SK-N-SH (cell line): ENCODE measurements around the gene SLC17A6. TPM values are rescaled to one million over a fixed set of nuclear protein-coding genes. Genes with fewer than 3 reads are reported as not detected.

Experiments used
- CTCF ChIA-PET: fragments of 300-600, 350-600 bp; formaldehyde crosslinking; extraction: SDS; loops from one replicate; lab custom pipeline; 2021; lab: Yijun Ruan, JAX
- POLR2A ChIA-PET: fragments of 350-600 bp; sonication (Branson Sonifier 250); formaldehyde crosslinking; extraction: SDS; loops from one replicate; lab custom pipeline; 2020; ENCODE audit warnings: antibody characterized with exemption, inconsistent platforms; lab: Yijun Ruan, JAX
- DNase-seq: peaks from one replicate; pipeline ENCODE4 v3.0.0; 2012
- H2AFZ ChIP-seq: fragments of 200-600 bp; sonication (generic); 2 replicates; pipeline ENCODE4 v1.8.1; 2016; ENCODE audit warnings: antibody characterized with exemption, mild to moderate bottlenecking, low read depth
- H3F3A ChIP-seq: fragments of 200-600 bp; sonication (generic); replicated peaks from 2 replicates; pipeline ENCODE3; 2016; ENCODE audit warnings: antibody characterized with exemption, mild to moderate bottlenecking; ENCODE audit not compliant: insufficient read depth
- H3K27ac ChIP-seq, 2 experiments: fragments of 200-500 bp in 1 of 2; fragments of 200-600 bp in 1 of 2; sonication (Bioruptor generic) in 1 of 2; sonication (generic), shearing (Covaris generic) in 1 of 2; 2 replicates each; pipeline versions ENCODE4 v1.5.1 to v1.6.1; 2014 to 2016; ENCODE audit warnings: low read depth in 2 of 2, inconsistent platforms in 1 of 2, low read length in 1 of 2, mild to moderate bottlenecking in 1 of 2, mixed read lengths in 1 of 2
- H3K27me3 ChIP-seq: fragments of 200-600 bp; sonication (generic), shearing (Covaris generic); 2 replicates; pipeline ENCODE4 v1.6.1; 2016; ENCODE audit warnings: mixed run types; ENCODE audit not compliant: insufficient read depth
- H3K36me3 ChIP-seq, 2 experiments: fragments of 200-500 bp in 1 of 2; fragments of 200-600 bp in 1 of 2; sonication (Bioruptor generic) in 1 of 2; sonication (generic) in 1 of 2; replicated peaks in 1 of 2; 2 replicates each; pipeline versions ENCODE3 to v1.5.1; 2014 to 2016; ENCODE audit warnings: low read length in 1 of 2, mild to moderate bottlenecking in 1 of 2; ENCODE audit not compliant: insufficient read depth in 2 of 2, control insufficient read depth in 1 of 2
- H3K4me1 ChIP-seq, 2 experiments: fragments of 200-500 bp in 1 of 2; fragments of 200-600 bp in 1 of 2; sonication (Bioruptor generic) in 1 of 2; sonication (generic), shearing (Covaris generic) in 1 of 2; 2 replicates each; pipeline versions ENCODE4 v1.5.1 to v1.6.1; 2014 to 2016; ENCODE audit warnings: low read depth in 1 of 2, low read length in 1 of 2, mixed run types in 1 of 2; ENCODE audit not compliant: insufficient read depth in 2 of 2, control insufficient read depth in 1 of 2
- H3K4me2 ChIP-seq: fragments of 200-600 bp; sonication (generic), shearing (Covaris generic); 2 replicates; pipeline ENCODE4 v1.6.1; 2017; ENCODE audit warnings: mixed run types
- H3K4me3 ChIP-seq, 2 experiments: fragments of 200-500 bp in 1 of 2; fragments of 200-600 bp in 1 of 2; sonication (Bioruptor generic) in 1 of 2; sonication (generic), shearing (Covaris generic) in 1 of 2; 2 replicates each; pipeline versions ENCODE4 v1.5.1 to v1.8.1; 2014 to 2016; ENCODE audit warnings: low read depth in 2 of 2, inconsistent platforms in 1 of 2, low read length in 1 of 2, mild to moderate bottlenecking in 1 of 2, mixed read lengths in 1 of 2, moderate library complexity in 1 of 2
- H3K79me2 ChIP-seq: fragments of 200-600 bp; sonication (generic); 2 replicates; pipeline ENCODE4 v1.8.1; 2017; ENCODE audit warnings: mild to moderate bottlenecking; ENCODE audit not compliant: insufficient read depth
- H3K9ac ChIP-seq: fragments of 200-600 bp; sonication (generic); 2 replicates; pipeline ENCODE4 v1.6.1; 2017; ENCODE audit warnings: mixed run types
- H3K9me2 ChIP-seq: fragments of 200-600 bp; sonication (generic); 2 replicates; pipeline ENCODE4 v1.6.1; 2017; ENCODE audit warnings: mixed run types
- H3K9me3 ChIP-seq: fragments of 200-600 bp; sonication (generic); 2 replicates; pipeline ENCODE4 v1.6.1; 2017; ENCODE audit warnings: mixed run types, mild to moderate bottlenecking, moderate library complexity
- H4K20me1 ChIP-seq: fragments of 200-600 bp; sonication (generic); 2 replicates; pipeline ENCODE4 v1.6.1; 2017; ENCODE audit warnings: mild to moderate bottlenecking, mixed run types; ENCODE audit not compliant: insufficient read depth
- FOXM1 ChIP-seq: IDR thresholded peaks from 2 replicates; pipeline ENCODE4 v1.4.0; 2012; ENCODE audit warnings: low read depth, mild to moderate bottlenecking
- MXI1 ChIP-seq: IDR thresholded peaks from 2 replicates; pipeline ENCODE4 v1.6.1; 2012; ENCODE audit warnings: mild to moderate bottlenecking, low read depth, low read length, improper control_type of control experiment
- REST ChIP-seq: IDR thresholded peaks from 2 replicates; pipeline ENCODE4 v1.6.1; 2012; ENCODE audit warnings: mild to moderate bottlenecking, low read depth, low read length, moderate library complexity
- TEAD4 ChIP-seq: IDR thresholded peaks from 2 replicates; pipeline ENCODE4 v1.4.0; 2012; ENCODE audit warnings: mild to moderate bottlenecking, borderline replicate concordance; ENCODE audit not compliant: insufficient read depth
- USF1 ChIP-seq: IDR thresholded peaks from 2 replicates; pipeline ENCODE4 v1.4.0; 2012; ENCODE audit warnings: low read depth, borderline replicate concordance
- ZBTB33 ChIP-seq: IDR thresholded peaks from 2 replicates; pipeline ENCODE4 v1.4.0; 2012; ENCODE audit warnings: low read depth, borderline replicate concordance
- WGBS: methylation state at CpG from one replicate; pipeline ENCODE4 v1.1.6; 2017; ENCODE audit warnings: low lambda C conversion rate; 5-methylcytosine and 5-hydroxymethylcytosine counted together
- polyA plus RNA-seq, 3 experiments: library from polyadenylated mRNA; depleted of rRNA; stranded (reverse); fragments of >200 nt; gene quantifications; 2 replicates each; pipeline ENCODE4 v1.2.3, GENCODE V29; 2012

SLC17A6 gene
- polyA plus RNA-seq (2012; rRNA removed), result not detected in 2 replicates
- not detected in 2 replicates for polyA plus RNA-seq (2012; cell fraction: cytosol; rRNA removed)
- polyA plus RNA-seq (2012; cell fraction: nucleus; rRNA removed), result not detected in 2 replicates

- no peak within 1 kb of the TSS for H3K27ac ChIP-seq
- 72% methylated on average over 28 of the region's 28 CpGs for WGBS
- no peaks in the 10 kb centered on the region for H3K9me2 ChIP-seq
- H3K4me2 ChIP-seq, result no peak within 1 kb of the TSS
- H3K79me2 ChIP-seq, result no peaks in the 10 kb centered on the region
- no peaks in the 10 kb centered on the region for H4K20me1 ChIP-seq
- no peaks in the 10 kb centered on the region for H3K4me1 ChIP-seq
- no peak within 1 kb of the TSS for H3K4me3 ChIP-seq
- H2AFZ ChIP-seq, result no peak within 1 kb of the TSS
- H3F3A ChIP-seq, result no peaks in the 10 kb centered on the region
- H3K27me3 ChIP-seq, result no peaks in the 10 kb centered on the region
- DNase-seq, result no peak
- POLR2A ChIA-PET, result no interaction called here
- H3K9ac ChIP-seq, result no peak within 1 kb of the TSS
- no peaks in the 10 kb centered on the region for H3K36me3 ChIP-seq
- CTCF ChIA-PET, result interaction anchor here (0.6 to 4.2 kb wide), 3 partner anchors 93 to 449 kb away, joined by 4 to 42 read pairs (median 20); no protein-coding TSS in a partner anchor
- TF ChIP-seq USF1, result no peak
- peak; percentile 94 for TF ChIP-seq REST
- TF ChIP-seq ZBTB33, result no peak
- no peak for TF ChIP-seq FOXM1
- H3K9me3 ChIP-seq, result no peaks in the 10 kb centered on the region
Measured at GRCh38 chr11:22337596-22338485, at the start of gene SLC17A6. Gene SLC17A6, plus strand, starts transcription at chr11:22338381. Its CDS starts 153 bp downstream, at chr11:22338534.

- no peaks in the 10 kb centered on the region; a peak in 1 of 4 replicates for H3K4me1 ChIP-seq
- no peak for DNase-seq
- no peak overlapping the region for H2AFZ ChIP-seq
- no peak overlapping the region for H3K9ac ChIP-seq
- no peaks in the 10 kb centered on the region for H3K79me2 ChIP-seq
- H3K27me3 ChIP-seq, result no peaks in the 10 kb centered on the region
- H3F3A ChIP-seq, result no peaks in the 10 kb centered on the region
- H3K4me3 ChIP-seq, result no peak overlapping the region
- H3K4me2 ChIP-seq, result no peak overlapping the region
- H3K9me2 ChIP-seq, result no peaks in the 10 kb centered on the region
- ChIA-PET POLR2A (no interaction called here), CTCF (interaction anchor here (1.4 to 5.1 kb wide), 3 partner anchors 58 to 1630 kb away, joined by 3 to 104 read pairs (median 49); no protein-coding TSS in a partner anchor)
- no peaks in the 10 kb centered on the region for H4K20me1 ChIP-seq
- no peaks in the 10 kb centered on the region for H3K36me3 ChIP-seq
- no peak for TF ChIP-seq MXI1
- TF ChIP-seq TEAD4, result no peak
- no peak overlapping the region for H3K27ac ChIP-seq
- no peaks in the 10 kb centered on the region for H3K9me3 ChIP-seq
Measured at GRCh38 chr11:22302368-22302767, 35.8 kb upstream of the SLC17A6 start.
